Loucy (cell line): ENCODE data around the gene MAPK1.
"Not testable (repeated sequence)": the region's sequence is repeated elsewhere in the genome, so short reads cannot be mapped to it uniquely, and the experiment has no call there.

Experiments
- H2AFZ ChIP-seq: fragments of 200-600 bp; sonication (generic); 2 replicates; pipeline ENCODE4 v1.6.0; 2016; ENCODE audit warnings: antibody characterized with exemption, mild to moderate bottlenecking, low read length, moderate library complexity
- H3F3A ChIP-seq: fragments of 200-600 bp; 2 replicates; pipeline ENCODE4 v1.6.0; 2016; ENCODE audit warnings: antibody characterized with exemption, low read depth, mild to moderate bottlenecking
- H3K27me3 ChIP-seq: fragments of 200-600 bp; sonication (generic); 2 replicates; pipeline ENCODE4 v1.6.1; 2014; ENCODE audit warnings: low read length, mild to moderate bottlenecking; ENCODE audit not compliant: insufficient read depth, poor library complexity, severe bottlenecking
- H3K36me3 ChIP-seq: fragments of 200-600 bp; sonication (generic); 2 replicates; pipeline ENCODE4 v1.6.1; 2016; ENCODE audit warnings: low read length; ENCODE audit not compliant: insufficient read depth
- H3K4me1 ChIP-seq: fragments of 200-600 bp; sonication (generic); 2 replicates; pipeline ENCODE4 v1.5.1; 2014; ENCODE audit warnings: low read length, mild to moderate bottlenecking; ENCODE audit not compliant: insufficient read depth, poor library complexity, severe bottlenecking
- H3K4me2 ChIP-seq: fragments of 200-600 bp; sonication (generic); 2 replicates; pipeline ENCODE4 v1.6.0; 2014; ENCODE audit warnings: antibody characterized with exemption, low read length, low read depth, mild to moderate bottlenecking; ENCODE audit not compliant: poor library complexity, severe bottlenecking
- H3K4me3 ChIP-seq: fragments of 200-600 bp; sonication (generic); 2 replicates; pipeline ENCODE4 v1.5.1; 2014; ENCODE audit warnings: low read length, mild to moderate bottlenecking, mixed read lengths; ENCODE audit not compliant: poor library complexity, severe bottlenecking
- H3K79me2 ChIP-seq: fragments of 200-600 bp; sonication (generic); 2 replicates; pipeline ENCODE4 v1.6.1; 2014; ENCODE audit warnings: low read length; ENCODE audit not compliant: insufficient read depth
- H3K9ac ChIP-seq: fragments of 200-600 bp; sonication (generic); 2 replicates; pipeline ENCODE4 v1.6.0; 2014; ENCODE audit warnings: mild to moderate bottlenecking, low read depth, low read length, moderate library complexity; ENCODE audit not compliant: poor library complexity, severe bottlenecking
- H3K9me2 ChIP-seq: fragments of 200-600 bp; sonication (generic); replicated peaks from 2 replicates; pipeline ENCODE4 v1.6.1; 2016; ENCODE audit warnings: low read depth, low read length, mixed read lengths
- H3K9me3 ChIP-seq: fragments of 200-600 bp; sonication (generic); 2 replicates; pipeline ENCODE4 v1.6.1; 2014; ENCODE audit warnings: mild to moderate bottlenecking, antibody characterized with exemption, low read length, low read depth; ENCODE audit not compliant: insufficient read depth
- H4K20me1 ChIP-seq: fragments of 200-600 bp; sonication (generic); 2 replicates; pipeline ENCODE4 v1.6.0; 2014; ENCODE audit warnings: antibody characterized with exemption, low read length, mild to moderate bottlenecking; ENCODE audit not compliant: insufficient read depth, poor library complexity, severe bottlenecking
- CTCF ChIP-seq: fragments of 200-600 bp; sonication (generic); conservative IDR thresholded peaks from 2 replicates; pipeline ENCODE4 v1.5.1; 2014; ENCODE audit warnings: mild to moderate bottlenecking, antibody characterized with exemption, low read length
- EZH2phosphoT487 ChIP-seq: fragments of 200-600 bp; IDR thresholded peaks from 2 replicates; pipeline ENCODE4 v1.6.1; 2018; ENCODE audit warnings: antibody characterized with exemption, mild to moderate bottlenecking, moderate library complexity, borderline replicate concordance

Gene MAPK1

GRCh38 chr22:21855676-21856075, 11.8 kb downstream of the MAPK1 start:
- Histone ChIP-seq H3K9ac (no peak overlapping the region), H2AFZ (no peak overlapping the region), H3K9me2 (no peaks in the 10 kb centered on the region), H4K20me1 (peaks cover 84% of the 10 kb centered on the region), H3K4me1 (peaks cover 31% of the 10 kb centered on the region), H3K4me2 (no peak overlapping the region), H3K27me3 (no peaks in the 10 kb centered on the region), H3K36me3 (no peaks in the 10 kb centered on the region), H3K9me3 (no peaks in the 10 kb centered on the region), H3F3A (no peaks in the 10 kb centered on the region), H3K79me2 (peaks cover 100% of the 10 kb centered on the region), H3K4me3 (no peak overlapping the region)
- TF ChIP-seq EZH2phosphoT487 (no peak), CTCF (no peak)

GRCh38 chr22:21850660-21851059, 16.8 kb downstream of the MAPK1 start:
- Histone ChIP-seq H3K27me3 (no peaks in the 10 kb centered on the region), H3K4me1 (peaks cover 3% of the 10 kb centered on the region), H3K9ac (no peak overlapping the region), H3K79me2 (peaks cover 99% of the 10 kb centered on the region), H3K36me3 (no peaks in the 10 kb centered on the region), H2AFZ (no peak overlapping the region), H3K9me2 (no peaks in the 10 kb centered on the region), H3K9me3 (no peaks in the 10 kb centered on the region), H3F3A (no peaks in the 10 kb centered on the region), H3K4me3 (no peak overlapping the region), H4K20me1 (peaks cover 61% of the 10 kb centered on the region), H3K4me2 (no peak overlapping the region)
- TF ChIP-seq CTCF = no peak
- TF ChIP-seq EZH2phosphoT487 = no peak

GRCh38 chr22:21849489-21849888, 18.0 kb downstream of the MAPK1 start:
- Histone ChIP-seq H3K36me3 (no peaks in the 10 kb centered on the region; the same call in 1 of the 2 replicates), H3K4me1 (no peaks in the 10 kb centered on the region), H3K9me2 (no peaks in the 10 kb centered on the region), H3K79me2 (peaks cover 99% of the 10 kb centered on the region), H3K9ac (no peak overlapping the region), H3K4me3 (no peak overlapping the region), H3F3A (no peaks in the 10 kb centered on the region), H4K20me1 (peaks cover 56% of the 10 kb centered on the region), H2AFZ (no peak overlapping the region), H3K4me2 (no peak overlapping the region), H3K27me3 (no peaks in the 10 kb centered on the region), H3K9me3 (no peaks in the 10 kb centered on the region)
- TF ChIP-seq CTCF = no peak
- no peak for TF ChIP-seq EZH2phosphoT487

- Histone ChIP-seq H4K20me1 (peaks cover 61% of the 10 kb centered on the region), H3K79me2 (peaks cover 99% of the 10 kb centered on the region)
- H3K36me3 ChIP-seq, H3K9ac ChIP-seq, H3K27me3 ChIP-seq, H3K9me3 ChIP-seq, H3F3A ChIP-seq, H3K4me2 ChIP-seq, H3K4me1 ChIP-seq, H3K9me2 ChIP-seq, H2AFZ ChIP-seq, H3K4me3 ChIP-seq: not testable (repeated sequence)
Observed at GRCh38 chr22:21848057-21848456, 19.4 kb downstream of the MAPK1 start.
